K562 (cell line): ENCODE measurements around the gene CCNA1. TPM values are rescaled to one million over a fixed set of nuclear protein-coding genes. Genes with fewer than 3 reads are reported as not detected.

Experiments used
- ATAC-seq: fragments of 200-7000 bp; cut with Tn5 transposase; 3 replicates; pipeline ENCODE4 v1.9.1; 2020; ENCODE audit warnings: moderate library complexity
- BruUV-seq: library from RNA; stranded (reverse); fragments of 400-500 nt; replicated peaks from 2 replicates; lab custom pipeline; 2021; lab: Mats Ljungman, UMichigan
- CTCF ChIA-PET: fragments of 300-600 bp; formaldehyde crosslinking; extraction: SDS; loops from one replicate; lab custom pipeline; 2021; ENCODE audit warnings: low intra/inter-chr PET ratio; lab: Yijun Ruan, JAX
- POLR2A ChIA-PET: fragments of 300-600, 350-650 bp; sonication (Branson Sonifier 250); formaldehyde crosslinking; extraction: SDS; loops from one replicate; lab custom pipeline; 2021; ENCODE audit warnings: antibody characterized with exemption, inconsistent platforms; lab: Yijun Ruan, JAX
- DNase-seq, 4 experiments: peaks; one replicate each; pipeline versions ENCODE4 v3.0.0 to v3.0.0-alpha.2; 2011 to 2018; ENCODE audit warnings: low spot score in 3 of 4, mixed read lengths in 3 of 4; ENCODE audit errors: extremely low read depth in 1 of 4
- FAIRE-seq: peaks from 2 replicates; lab custom pipeline; 2011; peaks lifted over from hg19 to GRCh38; lab: Jason Lieb, UNC
- H2AFZ ChIP-seq: 2 replicates; pipeline ENCODE4 v1.6.0; 2011; ENCODE audit warnings: low read depth, low read length, control low read depth, inconsistent platforms
- H3K27ac ChIP-seq: fragments of 200-600 bp; 3 replicates; pipeline ENCODE4 v1.8.0; 2011; ENCODE audit warnings: low read depth, mild to moderate bottlenecking, control low read depth, inconsistent platforms, low read length, moderate library complexity, mixed read lengths; ENCODE audit errors: extremely low read depth
- H3K27me3 ChIP-seq, 2 experiments: fragments of 300-600 bp in 1 of 2; 2 replicates in 1 of 2; 3 replicates in 1 of 2; pipeline versions ENCODE4 v1.6.0 to v1.8.0; 2011; ENCODE audit warnings: inconsistent platforms in 2 of 2, low read length in 2 of 2, mild to moderate bottlenecking in 1 of 2, mixed read lengths in 1 of 2, moderate library complexity in 1 of 2; ENCODE audit not compliant: control insufficient read depth in 2 of 2, insufficient read depth in 2 of 2
- H3K36me3 ChIP-seq: fragments of 300-600 bp; 3 replicates; pipeline ENCODE4 v1.8.0; 2011; ENCODE audit warnings: mild to moderate bottlenecking, low read length, inconsistent platforms; ENCODE audit not compliant: control insufficient read depth, insufficient read depth
- H3K4me1 ChIP-seq, 2 experiments: fragments of 200-600 bp in 1 of 2; replicated peaks in 1 of 2; 2 replicates in 1 of 2; 3 replicates in 1 of 2; pipeline versions ENCODE4 v1.5.1 to v1.8.0; 2011; ENCODE audit warnings: inconsistent platforms in 2 of 2, low read length in 2 of 2, mild to moderate bottlenecking in 1 of 2, mixed read lengths in 1 of 2, moderate library complexity in 1 of 2; ENCODE audit not compliant: control insufficient read depth in 2 of 2, insufficient read depth in 2 of 2
- H3K4me2 ChIP-seq: 2 replicates; pipeline ENCODE4 v1.6.1; 2011; ENCODE audit warnings: low read length, control low read depth, inconsistent platforms, mixed read lengths; ENCODE audit not compliant: insufficient read depth
- H3K4me3 ChIP-seq: fragments of 200-600 bp; sonication (generic), shearing (Covaris generic); 2 replicates; pipeline ENCODE4 v1.5.1; 2016; ENCODE audit warnings: control low read depth, inconsistent platforms
- H3K79me2 ChIP-seq: fragments of 200-600 bp; 3 replicates; pipeline ENCODE4 v1.8.0; 2011; ENCODE audit warnings: low read length, inconsistent platforms; ENCODE audit not compliant: control insufficient read depth, insufficient read depth
- H3K9ac ChIP-seq, 2 experiments: 2 replicates each; pipeline versions ENCODE4 v1.6.0 to v1.6.1; 2011; ENCODE audit warnings: low read depth in 2 of 2, low read length in 2 of 2, control low read depth in 1 of 2, inconsistent platforms in 1 of 2, mild to moderate bottlenecking in 1 of 2, mixed read lengths in 1 of 2; ENCODE audit not compliant: insufficient read depth in 1 of 2
- H3K9me1 ChIP-seq: one replicate; pipeline ENCODE4 v1.6.0; 2011; ENCODE audit warnings: inconsistent platforms, mild to moderate bottlenecking, low read length, moderate library complexity; ENCODE audit not compliant: control insufficient read depth, insufficient read depth
- H3K9me3 ChIP-seq: replicated peaks from 2 replicates; pipeline ENCODE4 v1.5.1; 2011; ENCODE audit warnings: low read depth, low read length, inconsistent platforms; ENCODE audit not compliant: control insufficient read depth, insufficient read depth
- H4K20me1 ChIP-seq: replicated peaks from 2 replicates; pipeline ENCODE4 v1.6.1; 2011; ENCODE audit warnings: low read length, inconsistent platforms, mixed read lengths; ENCODE audit not compliant: control insufficient read depth, insufficient read depth
- ADNP ChIP-seq: fragments of 200-800 bp; sonication (Bioruptor generic); IDR thresholded peaks from 2 replicates; pipeline ENCODE4 v1.6.1; 2016; ENCODE audit warnings: missing genetic modification characterization, missing compliant biosample characterization
- GATA2 ChIP-seq: sonication (generic); formaldehyde crosslinking; IDR thresholded peaks from 2 replicates; pipeline ENCODE4 v1.4.0; 2020; ENCODE audit warnings: mild to moderate bottlenecking, missing genetic modification reagents
- NCOA4 ChIP-seq: fragments of 450-650 bp; IDR thresholded peaks from 2 replicates; pipeline ENCODE4 v1.6.1; 2018; ENCODE audit warnings: mild to moderate bottlenecking; ENCODE audit not compliant: partially characterized antibody
- POLR2A ChIP-seq: fragments of 450-650 bp; conservative IDR thresholded peaks from 2 replicates; pipeline ENCODE4 v1.6.1; 2016
- RBFOX2 ChIP-seq: fragments of 200-400 bp; formaldehyde crosslinking; IDR thresholded peaks from 2 replicates; pipeline ENCODE4 v1.6.1; 2017; ENCODE audit warnings: low read depth, mild to moderate bottlenecking, low read length, moderate library complexity
- SRSF1 ChIP-seq: fragments of 200-400 bp; formaldehyde crosslinking; IDR thresholded peaks from 2 replicates; pipeline ENCODE4 v1.6.1; 2017; ENCODE audit warnings: mild to moderate bottlenecking, low read depth, low read length, moderate library complexity
- STAT5A ChIP-seq: IDR thresholded peaks from 2 replicates; pipeline ENCODE4 v1.6.1; 2012; ENCODE audit warnings: low read length, inconsistent platforms, borderline replicate concordance
- ZBTB1 ChIP-seq: sonication (generic); formaldehyde crosslinking; IDR thresholded peaks from 2 replicates; pipeline ENCODE4 v1.8.1; 2023; ENCODE audit warnings: missing genetic modification reagents, low read depth, mild to moderate bottlenecking, borderline replicate concordance
- WGBS: fragments of 100-300 bp; shearing (Covaris generic); methylation state at CpG from one replicate; pipeline ENCODE4 v1.1.6; 2016; ENCODE audit warnings: low coverage, mixed read lengths; ENCODE audit not compliant: insufficient coverage; ENCODE audit errors: missing lambda C conversion rate; 5-methylcytosine and 5-hydroxymethylcytosine counted together
- in situ Hi-C: fragments of 300-500 bp; cut with MboI; formaldehyde crosslinking; loops from 4 replicates; pipeline ENCODE4 v1.15.0; 2018; ENCODE audit warnings: inconsistent platforms, mixed read lengths
- intact Hi-C: fragments of 100-400 bp; cut with micrococcal nuclease; formaldehyde crosslinking; loops from 2 replicates; pipeline ENCODE4 v1.14.2; 2022
- polyA plus RNA-seq, 8 experiments: library from polyadenylated mRNA; depleted of rRNA in 4 of 8; stranded (reverse) in 5 of 8; unstranded in 3 of 8; fragments of >200 nt; fragmentation: Nextera tagmentation in 2 of 8; fragmentation: Illumina TruSeq in 1 of 8; extraction: Ambion mirVana in 2 of 8; extraction: Trizol in 1 of 8; gene quantifications; 2 replicates each; pipeline versions ENCODE4 v1.2.1 to v1.2.3, GENCODE V29; 2011 to 2014; ENCODE audit warnings: inconsistent platforms in 1 of 8, missing spikeins in 1 of 8
- total RNA-seq, 7 experiments: library from RNA; depleted of rRNA in 6 of 7; stranded (reverse); fragments of >200 nt in 6 of 7; fragmentation: Illumina TruSeq in 2 of 7; extraction: Trizol in 2 of 7; gene quantifications; 2 replicates each; pipeline versions ENCODE4 v1.2.1 to v1.2.3, GENCODE V29; 2011 to 2021; ENCODE audit warnings: low replicate concordance in 1 of 7
- TF ChIP-seq, protein P1 (sequence below): fragments of 250-450 bp; sonication (Bioruptor Pico); IDR thresholded peaks from 2 replicates; pipeline ENCODE4 v1.4.0; 2020

Gene CCNA1
- total and polyA plus RNA-seq, 9 of the 15 experiments (the other 6 are each of a cell fraction or from before 2014, with no cell fraction given) = 0.08 TPM; not detected in 8

DNA sequence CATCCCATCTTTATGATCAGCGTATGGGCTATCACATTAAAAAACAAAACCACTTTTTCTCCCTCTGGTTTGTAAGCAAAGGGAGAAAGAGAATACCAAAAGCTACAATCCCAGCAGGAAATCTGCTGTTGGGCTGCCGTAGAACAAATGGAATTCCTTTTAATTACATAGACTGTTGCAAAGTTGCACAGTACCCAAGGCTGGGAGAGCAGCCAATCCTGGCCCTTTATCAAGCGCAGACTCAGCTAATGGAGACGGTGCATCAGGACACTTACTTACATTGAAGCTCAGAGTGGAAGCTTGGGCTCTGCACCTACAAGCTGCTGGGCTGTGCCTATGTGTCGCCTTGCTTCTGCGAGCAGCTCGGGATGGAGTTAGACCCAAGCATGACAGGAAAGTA is 15.2 kb downstream of the CCNA1 start (continued):
- TF ChIP-seq RBFOX2 = no peak

DNA sequence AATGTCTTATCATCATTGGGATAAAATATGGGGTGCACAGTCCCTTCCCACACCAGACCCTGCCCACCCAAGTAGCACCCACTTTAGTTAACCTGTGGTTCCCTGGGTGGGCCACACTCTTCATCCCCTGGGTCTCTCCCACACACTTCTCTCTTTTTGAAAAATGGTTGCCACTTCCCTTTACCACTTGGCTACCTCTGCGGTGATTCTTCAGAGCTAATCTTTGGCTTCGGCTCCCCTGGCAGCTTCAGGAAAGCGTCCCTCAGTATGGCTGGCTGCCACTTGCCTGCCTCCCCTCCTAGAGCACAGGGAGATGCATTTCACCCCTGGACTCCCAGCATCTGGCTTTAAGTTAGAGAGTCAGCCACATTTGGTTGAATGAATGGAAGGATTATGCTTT is 18.2 kb downstream of the CCNA1 start:
- in situ Hi-C loops (no loop called here), intact Hi-C loops (no loop called here)
- ChIA-PET POLR2A (no interaction called here), CTCF (no interaction called here)
- no peak for DNase-seq
- Histone ChIP-seq H3K79me2 (no peaks in the 10 kb centered on the region), H3K4me2 (no peak overlapping the region), H3K9me3 (no peaks in the 10 kb centered on the region), H4K20me1 (no peaks in the 10 kb centered on the region), H3K27ac (no peak overlapping the region), H2AFZ (no peak overlapping the region), H3K9me1 (no peaks in the 10 kb centered on the region), H3K36me3 (no peaks in the 10 kb centered on the region), H3K4me3 (no peak overlapping the region), H3K9ac (no peak overlapping the region), H3K27me3 (no peaks in the 10 kb centered on the region), H3K4me1 (no peaks in the 10 kb centered on the region)
- no TSS peak for BruUV-seq
- 0% methylated on average over 1 of the region's 3 CpGs for WGBS
- ATAC-seq = no peak
- FAIRE-seq = no peak
- TF ChIP-seq SRSF1 (no peak), ADNP (tag) (no peak), NCOA4 (no peak), GATA2 (CRISPR knock-in tag) (no peak), POLR2A (no peak), ZBTB1 (CRISPR knock-in tag) (no peak), STAT5A (no peak)
- TF ChIP-seq, protein P1, sequence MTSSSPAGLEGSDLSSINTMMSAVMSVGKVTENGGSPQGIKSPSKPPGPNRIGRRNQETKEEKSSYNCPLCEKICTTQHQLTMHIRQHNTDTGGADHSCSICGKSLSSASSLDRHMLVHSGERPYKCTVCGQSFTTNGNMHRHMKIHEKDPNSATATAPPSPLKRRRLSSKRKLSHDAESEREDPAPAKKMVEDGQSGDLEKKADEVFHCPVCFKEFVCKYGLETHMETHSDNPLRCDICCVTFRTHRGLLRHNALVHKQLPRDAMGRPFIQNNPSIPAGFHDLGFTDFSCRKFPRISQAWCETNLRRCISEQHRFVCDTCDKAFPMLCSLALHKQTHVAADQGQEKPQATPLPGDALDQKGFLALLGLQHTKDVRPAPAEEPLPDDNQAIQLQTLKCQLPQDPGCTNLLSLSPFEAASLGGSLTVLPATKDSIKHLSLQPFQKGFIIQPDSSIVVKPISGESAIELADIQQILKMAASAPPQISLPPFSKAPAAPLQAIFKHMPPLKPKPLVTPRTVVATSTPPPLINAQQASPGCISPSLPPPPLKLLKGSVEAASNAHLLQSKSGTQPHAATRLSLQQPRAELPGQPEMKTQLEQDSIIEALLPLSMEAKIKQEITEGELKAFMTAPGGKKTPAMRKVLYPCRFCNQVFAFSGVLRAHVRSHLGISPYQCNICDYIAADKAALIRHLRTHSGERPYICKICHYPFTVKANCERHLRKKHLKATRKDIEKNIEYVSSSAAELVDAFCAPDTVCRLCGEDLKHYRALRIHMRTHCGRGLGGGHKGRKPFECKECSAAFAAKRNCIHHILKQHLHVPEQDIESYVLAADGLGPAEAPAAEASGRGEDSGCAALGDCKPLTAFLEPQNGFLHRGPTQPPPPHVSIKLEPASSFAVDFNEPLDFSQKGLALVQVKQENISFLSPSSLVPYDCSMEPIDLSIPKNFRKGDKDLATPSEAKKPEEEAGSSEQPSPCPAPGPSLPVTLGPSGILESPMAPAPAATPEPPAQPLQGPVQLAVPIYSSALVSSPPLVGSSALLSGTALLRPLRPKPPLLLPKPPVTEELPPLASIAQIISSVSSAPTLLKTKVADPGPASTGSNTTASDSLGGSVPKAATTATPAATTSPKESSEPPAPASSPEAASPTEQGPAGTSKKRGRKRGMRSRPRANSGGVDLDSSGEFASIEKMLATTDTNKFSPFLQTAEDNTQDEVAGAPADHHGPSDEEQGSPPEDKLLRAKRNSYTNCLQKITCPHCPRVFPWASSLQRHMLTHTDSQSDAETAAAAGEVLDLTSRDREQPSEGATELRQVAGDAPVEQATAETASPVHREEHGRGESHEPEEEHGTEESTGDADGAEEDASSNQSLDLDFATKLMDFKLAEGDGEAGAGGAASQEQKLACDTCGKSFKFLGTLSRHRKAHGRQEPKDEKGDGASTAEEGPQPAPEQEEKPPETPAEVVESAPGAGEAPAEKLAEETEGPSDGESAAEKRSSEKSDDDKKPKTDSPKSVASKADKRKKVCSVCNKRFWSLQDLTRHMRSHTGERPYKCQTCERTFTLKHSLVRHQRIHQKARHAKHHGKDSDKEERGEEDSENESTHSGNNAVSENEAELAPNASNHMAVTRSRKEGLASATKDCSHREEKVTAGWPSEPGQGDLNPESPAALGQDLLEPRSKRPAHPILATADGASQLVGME (CRISPR knock-in tag) = no peak
